ENCODE measurements around the gene CHRM5.
"Not testable (repeated sequence)": the region's sequence is repeated elsewhere in the genome, so short reads cannot be mapped to it uniquely, and the experiment has no call there.

CHRM5 gene

GRCh38 chr15:33994005-33994615, 25.8 kb downstream of the CHRM5 start:
- no peak for DNase-seq

GRCh38 chr15:33995666-33996065, 27.4 kb downstream of the CHRM5 start:
- DNase-seq: not testable (repeated sequence)

- no peak for DNase-seq
Measured at GRCh38 chr15:34001536-34001935, 33.2 kb downstream of the CHRM5 start.

- DNase-seq: no peak
Measured at GRCh38 chr15:34006381-34006780, 38.1 kb downstream of the CHRM5 start.

GRCh38 chr15:34009656-34010055, 41.4 kb downstream of the CHRM5 start:
- DNase-seq: no peak

- no peak for DNase-seq
Measured at GRCh38 chr15:34010921-34011320, 42.6 kb downstream of the CHRM5 start.

DNA sequence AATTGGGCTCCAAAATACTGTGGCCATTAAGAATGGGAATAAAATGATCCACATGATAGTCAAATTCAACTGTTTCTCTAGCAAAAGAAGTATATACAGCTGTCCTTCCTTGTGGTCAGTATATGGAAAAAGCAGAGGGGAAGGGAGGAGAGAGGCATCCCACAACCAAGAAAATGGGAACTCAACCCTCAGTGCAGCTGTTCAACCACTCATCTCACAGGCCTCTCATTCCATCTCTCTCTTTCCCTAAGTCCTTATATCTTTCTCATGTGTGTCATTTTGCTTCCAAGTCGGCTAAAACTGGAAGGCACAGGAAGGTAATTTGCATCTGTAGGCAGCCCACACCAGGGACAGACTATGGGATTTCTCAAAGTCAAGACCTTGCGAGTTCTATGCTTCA, 43.2 kb downstream of the CHRM5 start:
- DNase-seq: no peak

DNA sequence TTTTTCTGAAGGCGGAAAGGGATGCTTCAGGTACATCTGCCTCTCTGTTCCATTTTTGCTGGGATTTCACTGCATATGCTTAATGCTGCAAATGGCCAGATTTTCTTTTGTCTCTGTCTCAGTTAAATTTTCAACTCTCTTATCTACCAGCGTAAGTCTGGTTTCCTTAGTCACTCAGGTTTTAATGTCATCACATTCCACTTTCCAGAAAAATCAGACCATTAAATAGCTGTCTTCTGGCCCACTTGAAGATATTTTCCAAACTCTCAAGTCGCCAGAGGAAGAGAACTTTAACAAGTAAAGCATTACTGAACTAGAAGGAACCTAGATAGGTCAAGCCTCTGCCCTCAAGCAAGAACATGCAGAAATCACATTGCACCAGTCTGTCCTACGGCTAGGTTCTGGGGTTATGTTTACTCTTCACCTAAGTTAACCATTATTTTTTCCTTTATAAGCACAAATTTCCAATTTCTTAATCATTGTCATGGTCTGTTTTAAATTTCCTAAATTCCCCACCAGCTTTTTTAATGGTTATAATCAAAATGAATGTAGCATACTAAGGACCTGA, 44.2 kb downstream of the CHRM5 start:
- DNase-seq: no peak

DNA sequence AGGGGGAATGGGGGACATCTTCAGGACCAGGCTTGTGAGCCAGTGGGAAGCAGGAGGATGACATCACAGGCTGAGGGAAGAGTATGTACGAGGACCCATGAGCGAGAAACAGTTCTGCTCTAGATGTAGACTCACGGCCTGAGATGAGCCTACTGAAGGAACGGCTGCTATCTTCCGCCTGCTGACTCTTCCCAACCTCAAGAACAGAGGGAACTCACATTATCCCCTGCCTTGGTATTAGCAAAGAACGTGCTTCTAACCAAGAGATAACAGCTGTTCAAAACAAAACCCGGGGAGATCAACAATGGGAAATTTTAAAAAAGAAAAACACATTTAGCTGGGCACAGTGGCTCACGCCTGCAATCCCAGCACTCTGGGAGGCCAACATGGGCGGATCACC, 45.4 kb downstream of the CHRM5 start:
- DNase-seq: no peak

DNA sequence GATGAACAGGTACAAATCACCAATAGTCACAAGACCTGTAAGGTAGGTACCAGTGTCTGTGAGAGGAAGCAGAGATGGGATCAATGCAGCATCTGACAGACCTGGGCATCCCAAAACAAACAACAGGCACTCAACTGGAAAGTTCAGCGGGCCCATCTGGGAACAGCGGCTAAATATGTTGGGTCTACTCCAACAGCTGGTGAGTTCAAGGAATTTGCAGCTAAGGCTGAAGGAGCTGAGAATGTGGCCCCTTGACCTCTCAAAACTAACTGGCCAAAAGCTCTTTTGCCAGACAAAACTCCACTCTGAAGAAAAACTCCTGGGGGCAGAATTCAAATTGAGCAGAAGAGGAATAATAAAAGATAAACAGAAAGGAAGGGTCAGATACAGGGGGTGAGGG, 46.3 kb downstream of the CHRM5 start:
- DNase-seq: no peak

GRCh38 chr15:34018021-34018645, 49.8 kb downstream of the CHRM5 start:
- no peak for DNase-seq

DNA sequence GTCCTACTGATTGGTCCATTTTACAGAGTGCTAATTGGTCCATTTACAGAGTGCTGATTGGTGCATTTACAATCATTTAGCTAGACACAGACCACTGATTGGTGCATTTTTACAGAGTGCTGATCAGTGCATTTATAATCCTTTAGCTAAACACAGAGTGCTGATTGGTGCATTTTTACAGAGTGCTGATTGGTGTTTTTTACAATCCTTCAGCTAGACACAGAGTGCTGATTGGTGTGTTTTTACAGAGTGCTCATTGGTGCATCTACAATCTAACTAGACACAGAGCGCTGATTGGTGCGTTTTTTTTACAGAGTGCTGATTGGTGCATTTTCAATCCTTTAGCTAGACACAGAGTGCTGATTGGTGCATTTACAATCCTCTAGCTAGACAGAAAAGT, 50.4 kb downstream of the CHRM5 start:
- DNase-seq: not testable (repeated sequence)

DNA sequence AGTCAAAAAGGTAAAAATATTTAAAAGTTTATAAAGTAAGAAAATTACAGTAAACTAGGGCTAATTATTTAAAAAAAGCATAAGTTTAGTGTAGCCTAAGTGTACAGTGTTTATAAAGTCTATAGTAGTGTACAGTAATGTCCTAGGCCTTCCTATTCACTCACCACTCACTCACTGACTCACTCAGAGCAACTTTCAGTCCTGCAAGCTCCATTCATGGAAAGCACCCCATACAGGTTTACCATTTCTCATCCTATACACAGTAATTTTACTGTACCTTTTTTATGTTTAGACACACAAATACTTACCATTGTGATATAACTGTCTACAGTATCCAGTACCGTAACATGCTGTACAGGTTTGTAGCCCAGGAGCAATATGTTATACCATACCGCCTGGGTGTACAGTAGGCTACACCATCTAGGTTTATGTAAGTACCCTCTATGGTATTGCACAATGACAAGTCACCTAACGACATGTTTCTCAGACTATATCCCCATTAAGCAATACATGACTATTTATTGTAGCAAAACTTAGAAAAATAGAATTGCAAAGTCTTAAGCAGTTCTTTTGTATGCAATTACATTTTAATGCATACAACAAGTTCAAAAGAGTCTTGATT, 51.2 kb downstream of the CHRM5 start:
- DNase-seq: no peak

DNA sequence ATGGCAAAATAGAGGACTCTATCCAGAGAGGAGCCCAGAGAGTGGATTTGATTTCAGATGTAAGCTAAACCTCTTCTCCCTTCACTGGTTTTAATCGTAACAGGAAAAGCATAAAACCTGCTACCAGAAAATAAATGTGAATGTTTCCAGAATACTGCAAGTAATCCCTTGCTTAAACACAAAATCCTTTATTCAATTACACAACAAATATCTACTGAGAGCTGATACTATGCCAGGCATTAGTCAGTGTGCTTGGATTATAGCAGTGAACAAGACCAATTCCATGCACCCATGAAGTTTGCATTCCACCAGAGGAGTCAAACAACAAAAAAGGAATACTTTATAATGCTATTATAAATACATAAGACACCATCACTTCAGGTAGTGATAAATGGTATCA, 55.6 kb downstream of the CHRM5 start:
- DNase-seq: no peak

DNA sequence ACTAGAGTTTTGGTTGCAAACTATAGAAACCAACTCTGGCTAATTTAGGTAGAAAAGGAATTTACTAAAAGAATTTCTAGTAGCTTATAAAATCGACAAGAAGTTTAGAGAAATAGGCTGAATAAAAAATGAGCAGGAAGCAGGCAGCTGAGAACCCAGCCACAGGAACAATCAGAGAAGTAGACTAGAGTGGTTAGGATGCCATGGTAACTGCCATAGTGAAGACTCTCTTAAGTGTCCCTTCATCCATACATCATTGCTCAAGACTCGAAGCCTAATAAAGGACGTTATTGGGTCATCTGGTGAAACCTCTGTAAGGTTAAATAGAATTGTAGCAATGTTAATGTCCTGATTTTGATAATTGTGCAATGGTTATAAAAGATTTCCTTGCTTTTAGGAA, 57.0 kb downstream of the CHRM5 start:
- DNase-seq: no peak

- DNase-seq: no peak
Measured at GRCh38 chr15:34027606-34028005, 59.3 kb downstream of the CHRM5 start.

DNA sequence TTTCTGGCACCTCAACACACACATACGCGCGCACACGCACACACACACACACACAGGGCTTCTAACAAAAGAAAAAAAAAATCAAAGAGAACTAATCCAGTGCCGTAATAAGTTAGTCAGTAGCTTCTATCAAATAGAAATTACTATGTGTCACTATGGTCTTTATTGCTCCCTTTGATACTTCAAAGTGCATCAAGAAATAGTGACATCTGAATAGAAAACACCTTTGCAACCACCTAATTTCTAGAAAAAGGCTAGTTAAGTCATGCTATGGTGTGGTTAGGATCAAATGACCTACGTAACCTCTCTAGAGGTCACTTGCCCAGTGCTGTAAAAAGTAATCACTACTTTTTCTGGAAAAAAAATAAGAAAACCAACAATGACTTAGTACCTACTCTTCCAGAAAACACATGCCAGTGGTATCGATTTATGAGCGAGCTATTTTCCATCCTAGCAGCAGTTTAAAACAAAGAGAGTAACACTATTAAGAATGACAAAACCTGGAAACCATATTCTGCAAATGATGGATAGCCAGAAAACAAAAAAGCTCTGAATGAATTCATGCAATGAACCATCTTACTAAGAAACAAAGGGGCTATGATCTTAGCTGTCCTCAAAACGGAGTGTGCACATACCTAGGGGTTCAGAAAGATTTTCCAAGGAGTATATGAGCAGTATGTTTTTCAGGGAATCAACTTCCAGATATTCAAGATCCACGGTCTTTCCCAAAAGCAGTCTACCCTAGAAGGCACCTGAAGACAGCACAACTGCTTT, 63.9 kb downstream of the CHRM5 start:
- no peak for DNase-seq

GRCh38 chr15:34038023-34038870, 70.0 kb downstream of the CHRM5 start:
- DNase-seq: peak; percentile 81

DNA sequence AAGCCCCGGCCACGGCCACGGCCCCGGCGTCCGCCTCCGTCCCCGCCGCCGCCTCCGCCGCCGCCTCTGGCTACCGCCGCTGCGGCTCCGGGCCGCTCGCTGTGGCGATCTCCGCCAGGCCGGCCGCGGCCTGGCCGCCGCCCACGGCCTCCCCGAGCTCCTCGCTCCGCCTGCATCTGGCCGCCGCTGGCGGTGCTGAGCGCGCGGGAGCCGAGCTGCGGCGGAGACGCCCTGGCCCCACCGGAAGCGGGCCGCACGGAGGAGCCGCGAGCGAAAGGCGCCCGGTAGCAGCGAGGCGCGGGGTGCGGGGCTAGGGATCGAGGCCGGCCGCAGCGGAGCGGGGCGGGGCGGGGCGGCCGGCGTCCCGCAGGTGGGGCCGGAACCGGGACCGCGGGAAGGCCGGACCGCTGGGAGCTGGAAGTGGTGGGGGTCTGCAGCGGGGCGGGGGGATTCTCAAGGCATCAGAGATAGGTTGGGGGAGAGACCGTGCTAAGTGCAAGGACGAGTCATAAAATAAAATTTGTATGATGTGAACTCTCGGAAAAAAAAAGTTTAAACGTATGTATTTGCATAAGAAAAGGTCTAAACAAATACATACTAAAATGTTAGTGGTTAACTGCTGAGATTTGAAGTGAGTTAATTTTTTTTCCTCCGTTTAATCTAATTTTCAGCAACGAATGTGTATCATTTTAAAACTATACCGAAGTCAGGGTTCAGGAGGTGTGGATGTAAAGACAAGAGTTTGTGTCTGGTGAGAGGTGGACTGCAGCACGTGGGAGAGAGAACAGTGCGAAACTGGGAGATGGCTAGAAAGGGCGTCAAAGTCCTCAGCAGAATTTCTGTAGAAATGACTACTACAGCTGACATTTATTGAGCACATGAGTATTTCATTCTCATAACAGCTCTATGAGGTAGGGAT, 70.8 kb downstream of the CHRM5 start, which contains the start of gene AVEN:
TSS of gene AVEN (minus strand) at position 334 of the 919 bp plus-strand sequence. CDS start at position 176, 158 bp downstream.
- peak; percentile 37 for DNase-seq

DNA sequence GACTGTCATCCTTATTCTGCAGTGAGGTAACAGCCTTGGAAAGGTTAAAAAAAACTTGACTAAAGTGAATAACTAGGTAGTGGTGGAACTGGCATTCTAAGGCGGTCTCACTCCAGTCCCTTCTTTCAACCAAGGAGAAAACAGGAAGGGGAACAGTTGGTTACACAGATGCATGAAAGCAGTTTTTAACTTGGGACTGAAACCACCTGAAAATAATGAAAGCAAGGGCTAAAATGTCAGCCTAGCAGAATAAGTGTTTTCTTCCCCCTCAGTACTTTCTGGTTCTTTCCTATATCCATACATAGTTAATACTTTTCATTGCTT, 71.5 kb downstream of the CHRM5 start:
- DNase-seq: no peak

- DNase-seq: no peak
Measured at GRCh38 chr15:34043391-34043790, 75.1 kb downstream of the CHRM5 start.

All from midbrain (tissue), 1 donor.